Measurements from ENCODE around the gene GSTA5.

GRCh38 chr6:52820198-52820597 lies 20.4 kb downstream of the GSTA5 start:
- TF ChIP-seq POLR2A (IDR thresholded peaks at IDR 0.05) (no peak), CTCF (IDR thresholded peaks at IDR 0.05) (no peak)
